GM12801 (cell line): ENCODE measurements around the gene MORN4.

Experiments used
- CTCF ChIP-seq: IDR thresholded peaks from one replicate; pipeline ENCODE4 v1.5.1; 2011; ENCODE audit warnings: control low read depth; ENCODE audit not compliant: insufficient read length; ENCODE audit errors: extremely low read depth

MORN4 gene

DNA sequence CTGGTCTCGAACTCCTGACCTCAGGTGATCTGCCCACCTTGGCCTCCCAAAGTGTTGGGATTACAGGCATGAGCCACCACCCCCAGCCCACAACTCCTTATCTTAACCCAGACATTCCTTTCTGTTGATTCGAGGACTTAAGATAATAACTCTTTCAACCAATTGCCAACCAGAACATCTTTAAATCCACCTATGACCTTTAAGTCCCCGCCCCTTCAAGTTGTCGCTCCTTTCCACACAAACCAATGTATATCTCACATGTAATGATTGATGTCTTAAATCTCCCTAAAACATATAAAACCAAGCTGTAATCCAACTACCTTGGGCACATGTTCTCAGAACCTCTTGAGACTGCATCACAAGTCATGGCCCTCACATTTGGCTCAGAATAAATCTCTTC lies 68.5 kb downstream of the MORN4 start:
- TF ChIP-seq CTCF: no peak
